ENCODE data around the gene RPS6KA4.

DNA sequence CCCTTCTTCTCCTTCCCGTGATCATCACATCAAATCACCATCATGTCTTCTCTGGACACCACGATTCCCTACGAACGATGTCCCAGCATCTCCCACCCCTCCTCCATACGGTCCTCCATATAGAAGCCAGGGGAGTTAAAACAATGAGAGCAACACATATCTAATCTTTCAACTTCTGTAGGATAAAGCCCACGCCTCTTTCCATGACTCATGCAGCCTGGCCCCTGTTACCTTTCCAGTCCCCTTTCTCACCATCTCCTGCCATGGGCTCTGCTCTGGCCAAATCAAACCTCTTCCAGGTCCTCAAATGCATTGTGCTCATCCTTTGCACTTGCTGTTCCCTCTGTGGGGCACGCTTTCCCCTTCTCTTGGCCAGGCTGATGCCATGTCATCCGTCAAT lies 23.6 kb downstream of the RPS6KA4 start:
- TF ChIP-seq, protein P1, sequence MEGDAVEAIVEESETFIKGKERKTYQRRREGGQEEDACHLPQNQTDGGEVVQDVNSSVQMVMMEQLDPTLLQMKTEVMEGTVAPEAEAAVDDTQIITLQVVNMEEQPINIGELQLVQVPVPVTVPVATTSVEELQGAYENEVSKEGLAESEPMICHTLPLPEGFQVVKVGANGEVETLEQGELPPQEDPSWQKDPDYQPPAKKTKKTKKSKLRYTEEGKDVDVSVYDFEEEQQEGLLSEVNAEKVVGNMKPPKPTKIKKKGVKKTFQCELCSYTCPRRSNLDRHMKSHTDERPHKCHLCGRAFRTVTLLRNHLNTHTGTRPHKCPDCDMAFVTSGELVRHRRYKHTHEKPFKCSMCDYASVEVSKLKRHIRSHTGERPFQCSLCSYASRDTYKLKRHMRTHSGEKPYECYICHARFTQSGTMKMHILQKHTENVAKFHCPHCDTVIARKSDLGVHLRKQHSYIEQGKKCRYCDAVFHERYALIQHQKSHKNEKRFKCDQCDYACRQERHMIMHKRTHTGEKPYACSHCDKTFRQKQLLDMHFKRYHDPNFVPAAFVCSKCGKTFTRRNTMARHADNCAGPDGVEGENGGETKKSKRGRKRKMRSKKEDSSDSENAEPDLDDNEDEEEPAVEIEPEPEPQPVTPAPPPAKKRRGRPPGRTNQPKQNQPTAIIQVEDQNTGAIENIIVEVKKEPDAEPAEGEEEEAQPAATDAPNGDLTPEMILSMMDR (IDR thresholded peaks at IDR 0.05), result no peak
- no peak for TF ChIP-seq ZFX (IDR thresholded peaks at IDR 0.05; ENCODE audit: borderline replicate concordance)

Data from 22Rv1 (cell line).